ENCODE measurements around the gene IL17B. TPM values are rescaled to one million over a fixed set of nuclear protein-coding genes. Genes with fewer than 3 reads are reported as not detected.
A peak's percentile ranks its signal among the peaks of the same experiment; 100 is the strongest.

The IL17B gene
- total RNA-seq, 1 donor from 2014 or later: 0.46 TPM

DNA sequence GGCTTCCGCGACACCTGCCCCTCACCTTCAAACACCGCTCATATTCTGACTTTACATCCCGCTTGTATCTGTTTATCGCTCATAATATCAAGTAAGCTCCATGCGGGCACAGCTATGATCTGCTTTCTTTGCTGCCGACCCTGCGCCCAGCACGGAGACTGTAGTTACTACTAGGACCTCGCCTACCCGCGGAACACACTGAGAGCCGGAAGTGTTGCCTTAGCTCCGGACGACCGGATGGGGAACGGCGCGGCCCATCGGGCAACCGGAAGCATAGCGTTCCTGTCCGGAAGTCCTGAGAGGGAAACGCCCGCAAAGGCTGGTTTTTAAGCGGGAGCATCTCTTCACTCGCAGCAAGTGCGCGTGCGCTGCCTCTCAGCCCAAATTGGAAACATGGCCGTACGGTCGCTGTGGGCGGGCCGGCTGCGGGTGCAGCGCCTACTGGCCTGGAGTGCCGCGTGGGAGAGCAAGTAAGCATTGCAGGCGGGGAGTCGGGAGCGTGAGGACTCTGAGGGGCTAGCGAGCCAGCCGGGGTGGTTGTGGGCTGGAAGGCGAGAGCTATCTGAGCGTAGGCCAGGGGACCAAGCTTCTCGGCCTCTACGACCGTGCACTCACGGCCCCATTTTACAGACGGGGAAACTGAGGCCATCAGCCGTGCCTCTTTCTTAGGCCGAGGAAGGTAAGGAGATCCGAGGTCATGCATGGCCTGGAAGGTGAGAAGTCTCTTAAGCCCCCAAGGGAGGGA, 33.8 kb downstream of the IL17B start, which contains the start of gene GRPEL2:
Gene GRPEL2, plus strand, starts transcription at position 353 of the 745 bp plus-strand sequence. Its CDS starts 41 bp downstream, at position 394.
- Mint-ChIP-seq H3K27ac (peak within 1 kb of the TSS; percentile 92), H3K27me3 (no peaks in the 10 kb centered on the region)

DNA sequence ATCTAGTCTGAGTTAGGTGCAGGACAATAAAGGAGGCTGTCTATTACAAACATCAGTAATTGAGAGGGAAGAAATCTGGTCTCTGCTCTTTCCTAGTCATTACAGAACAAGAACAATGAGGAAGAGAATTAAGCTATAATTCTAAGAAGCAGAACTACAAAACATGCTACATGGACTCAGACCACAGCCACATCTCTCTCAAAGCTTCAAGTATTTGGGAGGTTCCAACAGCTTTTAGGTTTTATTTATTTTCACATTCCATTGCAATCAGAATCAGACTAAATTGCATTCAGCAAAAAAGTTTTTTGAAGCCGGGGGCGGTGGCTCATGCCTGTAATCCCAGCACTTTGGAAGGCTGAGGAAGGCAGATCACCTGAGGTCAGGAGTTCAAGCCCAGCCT, 34.9 kb downstream of the IL17B start:
- no peak for TF ChIP-seq CTCF (conservative IDR thresholded peaks at IDR 0.05)
- Mint-ChIP-seq H3K27ac (peak overlapping the region; percentile 92), H3K4me1 (ENCODE audit: unreplicated experiment) (peaks cover 13% of the 10 kb centered on the region), H3K27me3 (no peaks in the 10 kb centered on the region), H3K36me3 (peaks cover 5% of the 10 kb centered on the region), H3K9me3 (no peaks in the 10 kb centered on the region), H3K4me3 (peak overlapping the region; percentile 97)
- DNase-seq (ENCODE audit: extremely low spot score, unreplicated experiment): no peak

More for the DNA sequence above, 33.8 kb downstream of the IL17B start, which contains the start of gene GRPEL2:
- Mint-ChIP-seq H3K36me3 (peaks cover 13% of the 10 kb centered on the region), H3K9me3 (no peaks in the 10 kb centered on the region), H3K4me1 (ENCODE audit: unreplicated experiment) (peaks cover 13% of the 10 kb centered on the region), H3K4me3 (peak within 1 kb of the TSS; percentile 97)
- TF ChIP-seq CTCF (conservative IDR thresholded peaks at IDR 0.05): no peak
- peak; percentile 94 for DNase-seq (ENCODE audit: extremely low spot score, unreplicated experiment)

GRCh38 chr5:149341876-149342275, 37.2 kb downstream of the IL17B start:
- H3K9me3 Mint-ChIP-seq: no peaks in the 10 kb centered on the region
- H3K4me1 Mint-ChIP-seq (ENCODE audit: unreplicated experiment): peaks cover 13% of the 10 kb centered on the region
- H3K27ac Mint-ChIP-seq: no peak overlapping the region
- no peak for DNase-seq (ENCODE audit: extremely low spot score, unreplicated experiment)
- no peak for TF ChIP-seq CTCF (conservative IDR thresholded peaks at IDR 0.05)
- H3K36me3 Mint-ChIP-seq: peaks cover 3% of the 10 kb centered on the region
- no peaks in the 10 kb centered on the region for H3K27me3 Mint-ChIP-seq
- no peak overlapping the region for H3K4me3 Mint-ChIP-seq

- no peak overlapping the region for H3K27ac Mint-ChIP-seq
- TF ChIP-seq CTCF (conservative IDR thresholded peaks at IDR 0.05): no peak
- H3K4me1 Mint-ChIP-seq (ENCODE audit: unreplicated experiment): peaks cover 13% of the 10 kb centered on the region
- H3K4me3 Mint-ChIP-seq: no peak overlapping the region
- no peaks in the 10 kb centered on the region for H3K27me3 Mint-ChIP-seq
- H3K36me3 Mint-ChIP-seq: peaks cover 3% of the 10 kb centered on the region
- H3K9me3 Mint-ChIP-seq: no peaks in the 10 kb centered on the region
- DNase-seq (ENCODE audit: extremely low spot score, unreplicated experiment): no peak
These were observed 38.2 kb downstream of the IL17B start for GRCh38 chr5:149340920-149341319.

DNA sequence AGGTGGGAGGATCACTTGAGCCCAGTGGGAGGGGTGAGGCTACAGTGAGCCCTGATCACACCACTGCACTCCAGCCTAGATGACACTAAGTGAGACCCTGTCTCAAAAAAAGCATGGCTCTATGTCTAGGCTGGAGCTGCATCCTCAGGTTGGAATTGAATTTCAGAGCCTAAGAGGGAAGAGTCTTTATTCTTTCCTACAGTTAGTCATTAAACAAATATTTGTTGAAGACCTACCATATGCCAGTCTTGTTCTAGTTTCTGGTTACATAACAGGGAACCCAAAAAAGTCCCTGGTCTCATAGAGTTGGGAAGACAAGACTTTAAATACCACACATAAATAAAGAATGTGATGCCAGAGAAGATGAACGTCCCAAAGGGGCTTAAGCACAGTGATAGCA, 40.7 kb downstream of the IL17B start:
- no peak for TF ChIP-seq CTCF (conservative IDR thresholded peaks at IDR 0.05)
- Mint-ChIP-seq H3K9me3 (no peaks in the 10 kb centered on the region), H3K4me3 (no peak overlapping the region), H3K36me3 (peaks cover 3% of the 10 kb centered on the region), H3K27me3 (no peaks in the 10 kb centered on the region), H3K4me1 (ENCODE audit: unreplicated experiment) (no peaks in the 10 kb centered on the region), H3K27ac (no peak overlapping the region)
- DNase-seq (ENCODE audit: extremely low spot score, unreplicated experiment): no peak

All from type B pancreatic cell (in vitro differentiated cells).